HG02763 (cell line): Measurements from ENCODE around the gene B3GALT2.

Experiments used
- ATAC-seq: cut with Tn5 transposase; IDR thresholded peaks from one replicate; pipeline ENCODE4 v1.9.1; 2021; ENCODE audit warnings: mild to moderate bottlenecking, moderate library complexity; ENCODE audit not compliant: unreplicated experiment

B3GALT2 gene

DNA sequence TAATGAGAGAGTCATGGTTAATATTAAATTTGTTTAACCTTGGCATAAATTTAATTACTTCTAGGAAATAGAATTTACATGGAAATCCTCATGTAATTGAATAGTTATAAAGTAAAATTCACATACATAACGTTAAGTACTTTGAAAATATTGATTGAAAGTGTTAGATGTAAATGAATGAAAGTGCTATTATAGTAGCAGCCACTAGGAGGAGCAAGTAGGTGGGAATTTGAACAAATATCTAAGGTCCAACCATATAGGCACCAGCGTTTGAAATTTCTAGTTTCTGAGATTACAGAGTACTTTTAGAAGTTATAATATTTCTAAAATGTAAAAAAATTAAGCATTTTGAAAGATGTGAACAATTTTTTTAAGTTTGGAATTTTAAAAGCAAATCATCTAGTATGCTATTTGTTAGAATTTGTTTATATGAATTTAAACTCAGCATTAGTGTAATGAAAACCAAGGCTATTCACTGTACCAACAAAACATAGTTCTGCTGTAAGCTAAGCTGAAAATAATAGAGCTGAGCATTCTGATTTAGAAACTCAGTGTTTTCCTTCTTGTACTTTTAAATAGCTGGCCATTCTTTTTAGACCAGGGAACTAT is 3.3 kb downstream of the B3GALT2 start:
- peak; percentile 58 for ATAC-seq

GRCh38 chr1:193181985-193182384 is 4.4 kb downstream of the B3GALT2 start:
- no peak for ATAC-seq

- ATAC-seq, result no peak
Observed at GRCh38 chr1:193181536-193181935, 4.9 kb downstream of the B3GALT2 start.

GRCh38 chr1:193179094-193179493 is 7.3 kb downstream of the B3GALT2 start:
- no peak for ATAC-seq

DNA sequence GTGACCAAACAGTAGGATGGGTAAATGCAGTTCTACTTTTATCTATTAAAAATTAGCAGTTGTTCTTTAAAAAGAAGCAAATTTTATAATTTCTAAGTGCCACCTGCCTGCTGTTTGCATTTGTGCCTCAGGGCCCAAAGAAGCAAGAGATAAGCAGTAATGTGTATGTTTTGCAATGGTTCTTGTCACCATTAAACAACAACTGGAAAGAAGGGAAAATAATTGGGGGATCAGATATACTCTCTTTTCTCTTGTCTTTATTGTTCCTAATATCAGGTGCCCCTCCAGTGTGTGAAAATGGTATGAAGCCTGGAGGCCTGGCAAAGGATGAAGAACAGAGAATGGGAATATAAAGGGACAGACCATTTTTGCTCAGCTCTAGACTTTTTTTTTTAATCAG is 9.6 kb downstream of the B3GALT2 start:
- ATAC-seq, result no peak

GRCh38 chr1:193176113-193176512 is 10.3 kb downstream of the B3GALT2 start:
- no peak for ATAC-seq

DNA sequence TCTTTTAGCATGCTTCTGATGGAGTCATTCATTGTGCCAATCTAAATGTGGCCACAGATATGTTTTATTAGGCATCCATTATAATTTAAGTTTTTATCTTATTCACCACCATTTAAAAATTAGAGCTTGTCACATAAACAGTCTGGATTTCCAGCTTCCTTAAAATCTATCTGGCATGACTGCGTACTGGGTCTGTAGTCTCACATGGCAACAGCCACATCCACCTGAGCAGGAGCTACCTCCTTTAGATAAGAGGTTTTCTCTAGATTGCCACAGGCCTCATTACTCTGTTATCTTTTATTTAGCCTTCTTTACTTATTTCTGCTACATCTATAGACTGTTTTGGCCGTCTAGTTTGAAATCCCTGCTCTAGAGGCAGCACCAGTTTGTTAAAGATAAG is 29.1 kb downstream of the B3GALT2 start:
- no peak for ATAC-seq

DNA sequence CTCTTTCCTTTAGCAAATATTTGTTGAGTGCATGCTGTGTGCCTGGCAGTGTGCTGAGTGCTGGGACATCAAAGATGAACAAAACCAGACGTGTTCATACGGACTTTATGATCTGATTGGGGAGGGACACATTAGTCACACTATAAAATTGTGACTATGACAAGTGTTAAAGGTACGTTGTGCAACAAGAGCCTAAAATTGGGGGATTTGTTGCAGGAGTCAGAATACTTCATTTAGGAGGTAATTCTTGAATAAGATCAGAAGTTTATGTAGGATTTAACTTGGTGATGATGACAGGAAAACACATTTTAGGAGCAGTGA is 29.6 kb downstream of the B3GALT2 start:
- ATAC-seq, result no peak

GRCh38 chr1:193156117-193156821 is 30.1 kb downstream of the B3GALT2 start:
- ATAC-seq, result no peak

DNA sequence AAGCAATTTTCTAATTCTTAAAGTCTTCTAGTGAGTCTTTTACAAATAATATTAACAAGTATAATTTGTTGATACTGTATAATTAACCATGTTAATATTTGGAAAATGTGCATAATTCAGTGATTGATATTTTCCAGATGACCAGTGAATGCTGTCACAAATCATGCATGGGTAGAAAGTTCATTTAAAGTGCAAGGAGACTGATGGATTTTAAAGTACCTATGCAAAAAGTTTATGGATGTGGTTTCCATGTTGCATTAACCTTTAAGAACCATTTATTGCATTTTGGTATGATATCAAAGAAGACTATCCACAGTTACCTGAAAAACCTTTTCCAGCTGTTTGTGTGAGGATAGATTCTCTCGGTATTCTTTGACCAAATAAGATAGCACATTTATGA is 41.4 kb downstream of the B3GALT2 start:
- ATAC-seq, result no peak

DNA sequence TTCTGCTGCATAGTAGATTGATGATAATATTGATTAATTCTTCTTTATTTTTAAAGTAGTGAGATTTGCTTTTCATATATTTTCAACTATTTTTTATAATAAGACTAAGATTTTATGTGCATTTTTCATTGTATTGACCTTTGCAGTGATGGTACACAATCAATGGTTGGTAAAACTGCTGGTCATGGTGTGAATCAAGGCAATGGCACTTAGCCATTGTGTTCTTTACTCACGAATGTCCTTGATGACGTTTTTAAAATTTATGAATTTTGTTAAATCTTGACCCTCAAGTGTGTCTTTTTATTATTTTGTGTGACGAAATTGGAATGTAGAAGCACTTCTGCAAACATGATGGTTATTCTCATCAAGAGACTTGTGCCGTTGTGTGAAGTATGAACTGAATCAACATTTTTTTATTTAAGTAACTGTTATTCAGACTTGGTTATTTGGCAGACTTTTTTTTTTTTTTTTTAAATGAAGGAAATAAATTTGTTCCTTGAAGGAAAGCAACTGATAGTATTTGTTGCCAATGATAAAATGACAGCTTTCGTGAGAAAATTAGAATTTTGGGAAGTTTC is 42.0 kb downstream of the B3GALT2 start:
- no peak for ATAC-seq

GRCh38 chr1:193143285-193143684 is 43.1 kb downstream of the B3GALT2 start:
- ATAC-seq, result no peak

GRCh38 chr1:193142409-193142808 is 44.0 kb downstream of the B3GALT2 start:
- no peak for ATAC-seq

GRCh38 chr1:193141804-193142203 is 44.6 kb downstream of the B3GALT2 start:
- no peak for ATAC-seq

GRCh38 chr1:193140254-193140653 is 46.2 kb downstream of the B3GALT2 start:
- ATAC-seq, result no peak

- ATAC-seq, result peak; percentile 47
Observed at GRCh38 chr1:193131266-193131860, 55.0 kb downstream of the B3GALT2 start.
